GM10248 (cell line): Measurements from ENCODE around the gene ZDHHC14.

Experiments used
- CTCF ChIA-PET: fragments of 300-600 bp; sonication (Branson Sonifier 250); formaldehyde crosslinking; extraction: SDS; loops from one replicate; lab custom pipeline; 2021; ENCODE audit warnings: antibody characterized with exemption; lab: Yijun Ruan, JAX
- POLR2A ChIA-PET: fragments of 350-650 bp; sonication (Branson Sonifier 250); formaldehyde crosslinking; extraction: SDS; loops from one replicate; lab custom pipeline; 2020; ENCODE audit warnings: antibody characterized with exemption; lab: Yijun Ruan, JAX
- DNase-seq: peaks from one replicate; pipeline ENCODE4 v3.0.0; 2012; ENCODE audit errors: extremely low spot score
- CTCF ChIP-seq: IDR thresholded peaks from 2 replicates; pipeline ENCODE4 v1.5.1; 2012; ENCODE audit warnings: mild to moderate bottlenecking, low read depth; ENCODE audit errors: extremely low read depth, missing control alignments, control extremely low read depth

The ZDHHC14 gene

DNA sequence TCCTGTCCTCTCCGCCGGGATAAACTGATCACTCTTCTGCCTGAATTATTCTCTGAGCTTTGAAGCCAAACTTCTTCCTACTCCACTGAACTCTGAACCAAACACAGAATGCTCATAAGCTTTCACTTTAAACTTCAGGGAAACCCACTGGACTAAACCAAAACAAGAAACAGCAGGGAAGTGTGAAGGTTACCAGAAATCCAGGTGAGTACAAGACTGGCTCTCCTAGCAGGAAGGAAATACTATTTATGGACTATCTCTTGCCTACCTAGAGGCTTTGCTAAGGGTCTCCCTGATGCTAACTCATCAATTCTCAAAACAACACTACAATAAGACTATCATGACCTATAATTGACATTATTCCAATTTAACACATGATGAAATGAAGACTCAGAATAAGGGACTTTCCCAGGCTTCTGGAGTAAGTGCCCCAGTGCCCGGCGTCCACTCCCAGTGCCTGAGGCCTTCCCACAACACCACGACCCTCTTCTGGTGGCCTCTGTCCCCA, 145.0 kb downstream of the ZDHHC14 start:
- ChIA-PET CTCF (interaction anchor here (0.9 to 2.4 kb wide), 4 partner anchors 13 to 36 kb away, joined by 3 to 6 read pairs (median 4); no protein-coding TSS in a partner anchor), POLR2A (no interaction called here)
- DNase-seq, result no peak
- no peak for TF ChIP-seq CTCF

- TF ChIP-seq CTCF, result no peak
- ChIA-PET CTCF (interaction anchor here (2.4 kb wide), 1 partner anchor 34 kb away, joined by 6 read pairs; no protein-coding TSS in a partner anchor), POLR2A (no interaction called here)
- peak; percentile 47 for DNase-seq
Measured at GRCh38 chr6:157527471-157527907, 146.5 kb downstream of the ZDHHC14 start.

DNA sequence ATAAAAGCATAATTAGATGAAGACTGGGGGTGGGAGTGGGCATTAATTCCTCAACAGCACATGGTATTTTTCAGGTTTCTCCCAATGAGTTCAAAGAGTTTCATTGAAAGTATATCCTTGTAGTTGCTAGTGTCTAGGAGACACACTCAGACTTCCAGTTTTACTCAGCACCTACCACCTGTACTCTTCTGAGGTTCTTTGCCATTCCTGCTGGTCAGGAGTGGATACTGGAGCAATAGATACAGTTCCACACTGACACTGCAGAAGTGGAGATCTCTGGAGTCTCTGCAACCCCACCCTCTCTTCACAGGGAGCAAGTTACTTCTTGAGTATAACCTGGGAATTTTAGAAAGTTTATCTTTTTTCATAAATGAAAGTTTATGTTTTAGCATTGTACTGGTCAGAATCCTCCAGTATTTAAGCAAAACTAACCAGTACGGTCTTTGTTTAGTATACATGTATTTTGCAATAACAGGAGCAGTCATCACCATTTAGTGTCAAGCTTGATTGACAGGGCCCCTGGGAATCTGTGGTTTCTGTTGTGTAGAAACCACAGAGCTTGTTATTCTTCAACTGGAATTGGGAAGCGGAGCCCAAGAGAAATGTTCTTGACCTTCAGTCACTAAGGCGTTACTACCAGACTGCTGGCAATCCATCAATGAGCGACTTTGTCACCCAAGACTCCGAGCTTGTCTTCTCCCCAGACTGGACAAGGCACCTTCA, 148.1 kb downstream of the ZDHHC14 start:
- ChIA-PET POLR2A (no interaction called here), CTCF (interaction anchor here (1.7 kb wide), 1 partner anchor 8 kb away, joined by 4 read pairs; no protein-coding TSS in a partner anchor)
- TF ChIP-seq CTCF, result no peak
- no peak for DNase-seq

GRCh38 chr6:157529654-157530039, 148.7 kb downstream of the ZDHHC14 start:
- no peak for DNase-seq
- ChIA-PET POLR2A (no interaction called here), CTCF (interaction anchor here (1.7 kb wide), 1 partner anchor 8 kb away, joined by 4 read pairs; no protein-coding TSS in a partner anchor)
- no peak for TF ChIP-seq CTCF

DNA sequence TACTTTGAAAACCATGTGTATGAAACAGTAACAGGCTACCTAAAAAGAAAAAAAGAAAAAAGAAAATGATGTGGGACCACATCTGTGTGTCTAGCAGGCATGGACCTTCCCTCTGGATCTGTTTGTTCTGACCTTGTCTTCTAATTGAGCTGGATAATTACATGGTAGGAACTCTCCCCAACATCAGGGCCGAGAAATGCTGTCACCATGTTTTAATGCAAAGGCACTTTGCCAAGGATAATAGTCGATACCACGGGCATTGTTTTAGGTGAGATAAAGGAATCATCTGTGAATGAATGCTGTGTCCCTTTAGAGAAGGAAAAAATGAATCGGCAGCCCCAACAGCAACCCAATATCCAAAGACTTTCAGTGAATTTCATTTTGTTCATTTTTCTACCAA, 149.1 kb downstream of the ZDHHC14 start:
- no peak for TF ChIP-seq CTCF
- CTCF ChIA-PET, result interaction anchor here (1.7 kb wide), 1 partner anchor 9 kb away, joined by 4 read pairs; no protein-coding TSS in a partner anchor
- DNase-seq, result no peak
- POLR2A ChIA-PET, result no interaction called here

DNA sequence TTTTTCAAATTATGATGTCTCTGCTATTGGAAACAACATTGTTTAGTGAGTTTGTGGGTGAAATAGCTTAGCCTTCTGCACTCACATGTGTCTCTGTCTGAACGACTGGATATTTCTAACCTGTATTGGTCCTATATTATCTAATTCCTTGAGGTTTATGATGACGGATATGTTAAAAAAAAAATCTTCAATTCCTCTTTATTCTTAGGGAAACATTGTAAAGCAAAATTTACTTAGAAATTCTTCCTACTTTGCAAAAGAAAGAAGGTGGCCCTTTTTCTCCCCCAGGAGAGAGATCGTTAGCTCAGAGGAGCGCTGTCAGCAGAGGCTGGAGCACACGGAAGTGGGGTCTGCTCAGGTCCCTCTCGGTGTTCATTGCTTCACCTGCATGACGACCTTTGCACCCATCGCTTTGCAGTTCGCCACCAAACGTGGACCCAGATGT, 149.8 kb downstream of the ZDHHC14 start:
- CTCF ChIA-PET, result interaction anchor here (1.7 kb wide), 1 partner anchor 9 kb away, joined by 4 read pairs; no protein-coding TSS in a partner anchor
- POLR2A ChIA-PET, result no interaction called here
- DNase-seq, result no peak
- TF ChIP-seq CTCF, result no peak
